KBM-7 (cell line): Measurements from ENCODE around the gene CALCA.

ENCODE experiments used
- DNase-seq: peaks from one replicate; pipeline ENCODE4 v3.0.0-alpha.2; 2015
- in situ Hi-C: fragments of 300-500 bp; cut with MboI; formaldehyde crosslinking; loops from 2 replicates; pipeline ENCODE4 v1.14.3; 2020; ENCODE audit warnings: low sequenced_read_pairs, low pct_unique_long_range_greater_than_20kb, mixed read lengths

Gene CALCA

DNA sequence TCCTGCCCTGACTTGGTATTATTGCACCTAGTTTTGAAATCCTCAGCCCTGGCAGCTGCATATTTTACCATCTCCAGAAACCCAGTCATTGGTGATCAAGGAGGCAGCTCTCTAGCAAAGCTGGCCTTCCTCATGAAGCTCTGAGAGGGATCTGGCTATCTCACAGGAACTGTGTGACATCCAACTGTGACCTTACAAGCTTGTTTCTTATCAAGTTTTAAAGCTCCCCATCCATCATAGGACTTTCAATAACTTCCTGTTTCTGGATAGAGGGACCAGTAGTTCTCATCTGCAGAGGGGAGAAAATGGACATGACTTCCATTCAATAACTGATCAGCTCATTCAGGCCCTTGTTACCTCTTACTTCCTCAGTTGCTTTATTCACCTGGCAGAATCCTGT is 18.2 kb downstream of the CALCA start:
- no peak for DNase-seq

DNA sequence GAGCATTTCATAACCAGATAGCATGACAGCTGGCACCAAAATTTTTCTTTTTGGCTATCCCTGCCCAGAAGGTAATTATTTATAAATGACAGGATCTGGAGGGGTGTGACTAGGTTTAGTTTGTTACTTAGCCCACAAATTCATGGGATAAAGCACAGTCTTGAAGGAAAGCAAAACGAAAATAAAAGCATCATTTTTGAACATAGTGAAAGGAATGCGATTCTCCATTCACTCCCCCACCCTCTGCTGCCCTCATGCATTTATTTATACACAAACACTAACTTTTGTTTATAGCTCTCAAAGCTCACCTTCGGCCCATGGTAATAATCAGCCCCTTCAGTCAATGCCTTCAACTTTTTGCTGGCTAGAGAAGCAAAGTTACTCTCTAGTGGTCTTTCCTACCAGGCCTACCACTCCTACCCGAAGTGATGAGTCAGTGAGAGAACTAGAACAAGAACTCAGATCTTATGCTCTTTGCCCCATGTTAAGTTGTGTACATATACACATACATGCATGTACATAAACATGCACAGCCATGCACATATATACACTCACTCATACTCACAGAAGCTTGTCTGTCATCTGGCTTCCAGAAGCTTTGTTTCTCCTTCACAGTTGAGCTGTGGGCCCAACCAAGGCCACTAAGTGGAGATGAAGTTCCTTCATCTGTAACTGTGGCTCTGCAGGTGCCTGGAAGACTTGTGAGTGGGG is 22.6 kb downstream of the CALCA start:
- no peak for DNase-seq
- in situ Hi-C loops, result no loop called here

More for the DNA sequence above, 18.2 kb downstream of the CALCA start:
- in situ Hi-C loops, result no loop called here

DNA sequence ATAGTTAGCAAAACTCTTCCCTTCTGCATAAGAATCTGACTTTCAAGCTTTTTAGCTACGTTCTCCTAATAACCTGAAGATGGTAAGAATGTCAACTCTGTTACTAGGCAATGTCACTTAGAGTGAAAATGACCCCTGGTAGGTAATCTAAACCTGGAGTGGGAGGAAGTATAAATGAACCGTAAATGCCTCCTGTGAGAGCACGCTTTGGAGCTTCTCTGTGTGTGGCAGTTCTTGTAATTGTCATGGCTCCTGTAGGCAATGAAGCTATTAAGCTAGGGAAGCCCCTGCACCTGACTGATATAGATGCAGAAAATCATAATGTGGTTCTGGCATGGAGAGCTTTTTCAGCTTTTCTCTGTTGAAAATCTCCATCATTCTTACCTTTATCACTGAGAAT is 29.4 kb downstream of the CALCA start:
- in situ Hi-C loops, result no loop called here

DNA sequence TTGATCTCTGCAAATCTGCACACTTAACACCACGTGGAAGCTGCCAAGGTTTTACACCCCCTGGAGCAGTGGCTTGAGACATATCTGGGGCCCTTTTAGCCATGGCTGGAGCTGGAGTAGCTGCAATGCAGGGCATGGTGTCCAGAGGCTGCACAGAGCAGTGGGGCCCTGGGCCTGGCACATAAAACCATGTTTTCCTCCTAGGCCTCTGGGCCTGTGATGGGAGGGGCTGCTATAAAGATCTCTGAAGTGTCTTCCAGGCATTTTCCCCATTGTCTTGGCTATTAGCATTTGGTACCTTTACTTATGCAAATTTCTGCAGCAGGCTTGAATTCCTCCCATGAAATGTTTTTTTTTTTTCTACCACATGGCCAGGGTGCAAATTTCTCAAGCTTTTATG is 33.2 kb downstream of the CALCA start:
- in situ Hi-C loops, result no loop called here
- no peak for DNase-seq

More for the DNA sequence above, 29.4 kb downstream of the CALCA start:
- no peak for DNase-seq

DNA sequence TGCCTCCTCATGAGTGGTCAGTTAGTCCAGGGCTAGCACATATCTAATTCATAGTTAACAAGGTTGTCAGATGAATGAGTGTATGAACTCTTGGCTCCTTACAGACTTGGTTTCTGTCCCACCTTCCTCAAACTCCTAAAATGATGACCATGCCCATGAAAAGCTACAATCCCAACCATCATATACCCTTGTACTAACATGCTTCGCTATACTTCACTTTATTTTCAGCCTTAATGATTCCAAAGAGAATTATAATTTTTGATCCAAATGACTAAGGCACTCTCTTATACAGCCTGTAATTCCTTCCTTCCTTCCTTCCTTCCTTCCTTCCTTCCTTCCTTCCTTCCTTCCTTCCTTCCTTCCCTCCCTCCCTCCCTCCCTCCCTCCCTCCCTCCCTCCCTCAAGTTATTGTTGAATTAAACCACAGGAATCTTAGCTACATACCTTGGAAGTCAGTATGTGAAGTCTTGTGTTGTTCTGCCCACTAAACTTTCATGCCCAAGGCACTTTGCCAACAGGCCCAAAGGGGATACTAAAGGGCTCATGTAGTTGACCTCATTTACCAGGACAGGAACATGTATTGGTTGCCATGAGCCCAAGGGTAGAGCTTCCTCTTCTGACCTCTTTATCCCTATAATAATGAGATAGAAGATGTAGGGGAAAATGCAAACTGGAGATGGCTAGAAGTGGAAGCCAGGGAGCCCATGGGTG is 37.4 kb downstream of the CALCA start:
- in situ Hi-C loops, result no loop called here
- no peak for DNase-seq

DNA sequence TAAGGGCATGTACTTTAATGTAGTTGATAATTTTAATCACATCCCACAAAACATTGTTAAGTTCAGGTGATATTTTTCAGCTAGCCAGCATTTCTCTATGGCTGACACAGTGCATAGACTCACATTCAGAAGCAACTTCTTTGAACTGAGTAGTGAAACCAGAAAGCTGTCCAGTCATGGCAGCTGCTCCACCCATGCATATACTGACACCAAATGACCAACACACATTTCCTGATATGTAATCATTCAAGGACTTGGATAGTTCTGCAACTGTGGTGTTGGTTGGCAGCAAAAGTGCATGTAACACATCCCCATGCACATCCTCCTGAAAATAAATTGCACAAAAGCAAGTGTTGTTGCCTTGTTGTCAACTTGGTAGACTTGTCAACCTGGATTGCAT is 39.7 kb downstream of the CALCA start:
- no peak for DNase-seq
- in situ Hi-C loops, result no loop called here

DNA sequence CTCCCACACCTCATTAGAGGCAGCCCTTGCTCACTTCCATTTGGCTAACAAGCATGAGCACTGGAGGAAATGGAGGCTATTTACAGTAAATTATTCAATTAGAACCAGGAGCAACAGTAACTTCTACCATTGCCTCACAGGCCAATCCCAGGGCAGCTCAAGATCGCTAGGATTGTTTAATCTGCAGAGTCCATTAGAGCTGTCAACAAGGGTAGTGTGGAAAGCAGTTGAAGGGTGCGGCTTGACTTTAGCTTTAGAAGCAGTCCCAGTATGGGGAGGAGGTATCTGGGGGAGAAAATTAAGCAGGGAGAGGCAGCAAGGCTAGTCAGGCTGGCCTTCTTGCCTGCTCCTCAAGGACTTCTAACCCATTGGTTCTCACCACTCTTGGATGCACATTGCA is 41.8 kb downstream of the CALCA start:
- DNase-seq, result no peak
- in situ Hi-C loops, result no loop called here

DNA sequence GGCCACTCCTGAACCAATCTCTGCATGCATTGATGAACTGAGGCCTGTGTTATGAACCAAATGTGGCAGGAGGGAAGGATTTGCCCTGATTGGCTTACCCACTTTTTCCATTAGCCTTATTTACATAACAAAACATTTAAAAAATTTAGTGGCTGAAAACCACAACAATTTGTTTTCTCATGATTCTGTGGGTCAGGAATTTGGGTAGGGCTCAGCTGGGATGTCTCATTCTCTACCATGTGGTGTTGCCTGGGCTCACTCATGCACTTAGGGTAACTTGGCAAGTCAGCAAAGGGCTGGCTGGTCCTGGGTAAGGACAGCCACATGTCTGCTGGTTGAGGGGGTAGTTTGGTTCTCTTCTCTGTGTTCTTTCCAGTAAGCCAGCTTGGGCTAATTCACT is 45.0 kb downstream of the CALCA start:
- in situ Hi-C loops, result no loop called here
- DNase-seq, result no peak

DNA sequence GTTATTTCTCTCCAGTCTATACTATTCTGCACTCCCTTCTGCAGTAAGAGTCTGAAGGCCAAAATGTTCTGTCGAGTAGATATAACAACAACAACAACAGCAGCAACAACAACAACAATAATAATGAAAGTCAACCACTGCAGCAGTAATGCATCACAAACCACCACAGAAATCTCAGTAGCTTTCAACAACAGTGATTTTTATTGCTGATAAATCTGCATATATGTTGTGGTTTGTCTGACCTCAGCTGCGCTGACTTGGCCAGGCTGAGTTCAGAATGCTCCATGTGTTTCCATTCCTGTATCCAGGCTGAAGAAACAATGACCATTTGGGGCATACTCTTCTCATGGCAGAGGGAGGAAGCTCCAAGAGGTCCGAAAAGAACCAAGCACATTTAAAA is 47.8 kb downstream of the CALCA start:
- no peak for DNase-seq
- in situ Hi-C loops, result no loop called here
